Left lung (tissue), 10 donors: ENCODE data around the gene DLX2. TPM values are rescaled to one million over a fixed set of nuclear protein-coding genes. Genes with fewer than 3 reads are reported as not detected.

Experiments
- ATAC-seq: fragments of 200-7000 bp; cut with Tn5 transposase; one replicate; pipeline ENCODE4 v1.9.1; 2020; ENCODE audit warnings: moderate library complexity
- DNase-seq, 4 donors: peaks; one replicate each; pipeline ENCODE4 v3.0.0-alpha.2; 2013 to 2020
- H3K27ac ChIP-seq, 2 donors: fragments of 200-600 bp; sonication (generic) in 1 of 2; one replicate each; pipeline versions ENCODE4 v1.5.0 to v1.8.0; 2020 to 2021
- H3K27me3 ChIP-seq, 2 donors: fragments of 200-600 bp; sonication (generic) in 1 of 2; one replicate each; pipeline versions ENCODE4 v1.5.0 to v1.8.0; 2020 to 2021
- H3K36me3 ChIP-seq, 2 donors: fragments of 200-600 bp; sonication (generic) in 1 of 2; one replicate each; pipeline versions ENCODE4 v1.5.0 to v1.8.0; 2020 to 2021
- H3K4me1 ChIP-seq, 2 donors: fragments of 200-600 bp; one replicate each; pipeline ENCODE4 v1.8.0; 2021
- H3K4me3 ChIP-seq, 2 donors: fragments of 200-600 bp; sonication (generic) in 1 of 2; one replicate each; pipeline versions ENCODE4 v1.5.0 to v1.8.0; 2020 to 2021; ENCODE audit warnings: mild to moderate bottlenecking in 1 of 2
- H3K9me3 ChIP-seq, 2 donors: fragments of 200-600 bp; sonication (generic) in 1 of 2; one replicate each; pipeline versions ENCODE4 v1.5.0 to v1.8.0; 2020 to 2021
- CTCF ChIP-seq, 2 donors: fragments of 200-600 bp; sonication (generic) in 1 of 2; IDR thresholded peaks; one replicate each; pipeline versions ENCODE4 v1.5.0 to v1.8.0; 2021; ENCODE audit warnings: antibody characterized with exemption in 2 of 2
- intact Hi-C, 2 donors: fragments of 100-400 bp; cut with DNase I; formaldehyde crosslinking; loops; one replicate each; pipeline versions ENCODE4 v1.11.2 to v1.14.2; 2022
- polyA plus RNA-seq, 6 donors: library from polyadenylated mRNA; unstranded; fragments of 120-200 nt; gene quantifications; one replicate each; pipeline ENCODE4 v1.2.1, GENCODE V29; 2013; ENCODE audit not compliant: insufficient read length in 6 of 6
- total RNA-seq, 2 donors: library from RNA; stranded (reverse); fragmentation: NEBNext Ultra II Directional; extraction: Animal tissue kit (Norgen Biotek cat#: 25700); gene quantifications; one replicate each; pipeline ENCODE4 v1.2.1, GENCODE V29; 2021
- donor health status: DM: no; HTN: yes; CAD: no.
- donor health status: DM: no; HTN: no; CAD: no.

The DLX2 gene
- total and polyA plus RNA-seq, 8 donors: not detected

DNA sequence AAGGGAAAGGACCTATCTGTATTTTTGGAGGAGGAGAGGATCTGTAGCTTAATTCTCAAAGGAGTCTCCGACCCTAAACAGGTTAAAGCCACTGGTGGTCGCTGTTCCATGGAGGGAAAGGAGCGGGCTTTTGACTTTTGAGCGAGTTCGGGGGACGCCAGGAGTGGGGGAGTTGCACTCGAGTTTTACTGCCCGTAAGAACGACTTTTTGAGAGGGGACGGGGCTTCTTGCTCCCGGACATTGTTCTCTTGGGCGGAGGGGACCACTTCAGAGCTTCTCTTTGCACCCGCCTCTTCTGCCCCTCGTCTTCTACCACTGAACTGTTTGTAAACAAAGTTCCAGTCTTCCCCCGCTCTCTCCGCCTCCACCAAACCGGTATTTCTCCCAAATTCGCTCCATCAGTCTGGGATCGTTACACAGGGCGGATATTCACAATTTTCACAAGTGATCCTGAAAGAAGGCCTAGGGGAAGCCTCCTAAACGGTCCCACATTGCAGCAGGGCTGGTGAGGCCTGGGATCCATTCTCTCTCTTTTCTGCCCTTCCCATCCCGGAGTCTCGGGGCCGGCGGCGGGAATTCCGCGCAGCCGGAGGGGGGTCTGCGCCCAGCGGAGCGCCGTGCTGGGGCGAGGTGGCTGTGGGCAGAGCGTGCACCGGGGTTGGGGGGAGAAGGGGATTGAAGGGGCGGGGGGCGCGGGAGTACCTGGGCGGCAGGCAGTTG is 6.6 kb downstream of the DLX2 start:
- Histone ChIP-seq H3K36me3 (no peaks in the 10 kb centered on the region), H3K4me3 (peak overlapping the region in 1 of 2 donors; percentile 43), H3K9me3 (no peaks in the 10 kb centered on the region), H3K4me1 (peaks cover 29 to 63% of the 10 kb centered on the region in 2 donors), H3K27ac (no peak overlapping the region), H3K27me3 (peaks cover 100% of the 10 kb centered on the region in 2 donors)
- DNase-seq: no peak
- TF ChIP-seq CTCF (IDR thresholded peaks at IDR 0.05): no peak
- intact Hi-C loops: no loop called here
- ATAC-seq: no peak

GRCh38 chr2:172095146-172095904 is 7.4 kb downstream of the DLX2 start:
- intact Hi-C loops: no loop called here
- H3K36me3 ChIP-seq: no peaks in the 10 kb centered on the region
- H3K9me3 ChIP-seq: no peaks in the 10 kb centered on the region
- peak overlapping the region in 1 of 2 donors; percentile 43 for H3K4me3 ChIP-seq
- H3K27me3 ChIP-seq: peaks cover 100% of the 10 kb centered on the region in 2 donors
- ATAC-seq (peak; percentile 58), DNase-seq (peak in 2 of 4 donors; percentile 52 to 87)
- peaks cover 29 to 56% of the 10 kb centered on the region in 2 donors for H3K4me1 ChIP-seq
- no peak for TF ChIP-seq CTCF (IDR thresholded peaks at IDR 0.05)
- no peak overlapping the region for H3K27ac ChIP-seq

- no peak for TF ChIP-seq CTCF (IDR thresholded peaks at IDR 0.05)
- H3K9me3 ChIP-seq: no peaks in the 10 kb centered on the region
- H3K27me3 ChIP-seq: peaks cover 100% of the 10 kb centered on the region in 2 donors
- DNase-seq (no peak), ATAC-seq (peak; percentile 13)
- H3K4me3 ChIP-seq: peak overlapping the region in 1 of 2 donors; percentile 43
- intact Hi-C loops: no loop called here
- peaks cover 29 to 48% of the 10 kb centered on the region in 2 donors for H3K4me1 ChIP-seq
- no peak overlapping the region for H3K27ac ChIP-seq
- no peaks in the 10 kb centered on the region for H3K36me3 ChIP-seq
Observed at GRCh38 chr2:172094294-172095145, 8.2 kb downstream of the DLX2 start.

DNA sequence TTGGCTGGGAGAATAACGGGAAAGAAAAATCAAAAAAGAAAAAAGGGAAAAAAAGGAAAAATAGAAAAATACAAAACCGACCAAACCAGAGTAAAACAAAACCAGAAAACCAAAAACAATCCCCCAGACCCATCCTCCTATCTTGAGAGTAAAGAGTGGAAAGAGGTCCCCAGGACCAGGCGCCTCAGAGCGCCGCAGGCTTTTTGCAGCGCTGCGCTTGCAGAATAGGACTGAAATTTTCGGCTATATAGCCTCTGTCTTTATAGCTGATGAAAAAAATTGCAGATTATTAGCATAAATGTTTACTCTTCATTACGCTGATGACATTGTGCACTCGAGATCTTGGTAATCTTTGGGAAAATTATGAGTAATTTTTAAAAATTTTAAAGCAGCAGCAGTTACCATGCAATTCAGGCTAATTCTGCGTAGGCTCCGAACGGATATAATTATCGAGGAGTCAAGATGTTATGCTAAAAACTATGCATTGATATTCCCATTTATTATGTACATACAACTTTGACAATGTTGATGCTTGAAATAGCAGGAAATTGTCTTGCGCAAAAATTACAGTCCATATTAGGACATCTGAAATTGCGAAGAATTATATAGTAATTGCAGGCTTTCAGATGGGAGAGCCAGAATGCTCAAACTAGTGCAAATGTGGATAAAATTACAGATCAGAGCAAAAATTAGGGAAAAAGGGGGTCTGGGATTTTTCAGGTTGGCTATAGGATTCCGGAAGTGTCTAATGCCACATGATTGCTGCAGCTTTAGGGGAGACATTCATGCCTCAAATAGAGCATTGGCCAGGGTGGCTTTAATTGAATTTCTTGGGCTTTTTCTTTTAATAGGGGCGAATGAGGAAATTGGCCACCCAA is 9.0 kb downstream of the DLX2 start:
- intact Hi-C loops: no loop called here
- no peaks in the 10 kb centered on the region for H3K9me3 ChIP-seq
- no peak for ATAC-seq
- H3K27ac ChIP-seq: no peak overlapping the region
- H3K4me3 ChIP-seq: no peak overlapping the region
- DNase-seq: no peak
- TF ChIP-seq CTCF (IDR thresholded peaks at IDR 0.05): no peak
- H3K4me1 ChIP-seq: peaks cover 22 to 39% of the 10 kb centered on the region in 2 donors
- H3K27me3 ChIP-seq: peaks cover 100% of the 10 kb centered on the region in 2 donors
- no peaks in the 10 kb centered on the region for H3K36me3 ChIP-seq
